Erythroblast (primary cell): ENCODE measurements around the gene MYLK.

ENCODE experiments used
- GATA1 ChIP-seq: IDR thresholded peaks from 2 replicates; pipeline ENCODE4 v1.6.1; 2011; ENCODE audit warnings: low read depth, mild to moderate bottlenecking, control low read depth, low read length, moderate library complexity
- POLR2A ChIP-seq: IDR thresholded peaks from 2 replicates; pipeline ENCODE4 v1.6.1; 2011; ENCODE audit warnings: mild to moderate bottlenecking, low read length

DNA sequence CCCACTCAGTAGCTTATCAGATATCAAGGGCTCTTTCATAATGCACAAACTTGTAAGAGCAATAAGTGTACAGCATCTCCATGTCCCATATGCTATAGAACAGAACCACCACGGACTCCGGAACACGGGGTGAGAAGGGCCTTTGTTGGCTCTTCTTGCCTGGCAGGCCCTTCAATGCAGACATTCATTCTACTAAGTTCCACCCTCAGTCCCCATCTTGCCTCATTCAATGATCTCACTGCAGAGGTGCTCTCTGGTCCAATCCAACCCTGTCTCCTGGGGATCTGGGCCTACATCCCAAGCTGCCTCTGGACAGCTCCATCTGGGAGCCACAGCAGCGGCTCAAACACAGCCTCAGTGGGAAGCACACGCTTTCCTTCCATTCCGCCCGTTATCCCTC lies 316.1 kb downstream of the MYLK start:
- TF ChIP-seq POLR2A (no peak), GATA1 (no peak)
